ENCODE data around the gene GRK2. TPM values are rescaled to one million over a fixed set of nuclear protein-coding genes. Genes with fewer than 3 reads are reported as not detected.

GRK2 gene
- total RNA-seq, 1 experiment from 2014 or later = 56.3 TPM

- Mint-ChIP-seq H3K4me3 (no peak overlapping the region), H3K27me3 (ENCODE audit: low read depth) (peaks cover 6% of the 10 kb centered on the region), H3K36me3 (ENCODE audit: insufficient read depth in 1 of 3, low read depth in 3 of 3) (peaks cover 13 to 44% (median 27%) of the 10 kb centered on the region in 3 experiments), H3K27ac (no peak overlapping the region), H3K4me1 (peaks cover 11 to 16% of the 10 kb centered on the region in 2 experiments), H3K9me3 (peaks cover 10 to 11% of the 10 kb centered on the region in 2 experiments; a peak in 4 of 5 replicates)
- Histone ChIP-seq H4K91ac (ENCODE audit: insufficient read length, low read depth, low read length) (no peak overlapping the region), H2BK5ac (ENCODE audit: insufficient read length, low read length) (no peak overlapping the region), H3K4ac (ENCODE audit: low read depth, low read length) (no peak overlapping the region), H4K5ac (ENCODE audit: insufficient read length, low read depth, low read length) (no peak overlapping the region), H2BK15ac (ENCODE audit: low read depth, low read length) (no peak overlapping the region), H3T11ph (ENCODE audit: low read length) (no peak overlapping the region), H3K4me1 (ENCODE audit: insufficient read depth, low read length) (no peaks in the 10 kb centered on the region), H3K9ac (ENCODE audit: extremely low read depth, insufficient read length, low read length) (no peak overlapping the region), H3K4me2 (ENCODE audit: insufficient read depth, insufficient read length, low read length) (no peak overlapping the region), H2BK20ac (ENCODE audit: low read depth, low read length, poor library complexity, severe bottlenecking) (no peak overlapping the region), H3K27ac (ENCODE audit: insufficient read length, low read depth, low read length) (no peak overlapping the region), H3K79me2 (ENCODE audit: insufficient read depth, low read length) (no peaks in the 10 kb centered on the region), H3K23me2 (ENCODE audit: insufficient read length, low read depth, low read length, poor library complexity, severe bottlenecking) (peaks cover 16% of the 10 kb centered on the region), H3K79me1 (ENCODE audit: insufficient read depth, low read depth, low read length, poor library complexity, severe bottlenecking) (no peaks in the 10 kb centered on the region), H4K8ac (replicated peaks; ENCODE audit: insufficient read length, low read depth, low read length) (no peak overlapping the region), H3K56ac (ENCODE audit: insufficient read length, low read depth, low read length) (no peak overlapping the region), H2AK5ac (ENCODE audit: insufficient read length, low read length) (no peak overlapping the region), H2BK120ac (ENCODE audit: low read depth, low read length, poor library complexity, severe bottlenecking) (no peak overlapping the region), H2BK12ac (ENCODE audit: insufficient read length, low read depth, low read length) (no peak overlapping the region), H3K9me3 (ENCODE audit: control insufficient read depth, low read depth, low read length) (no peaks in the 10 kb centered on the region), H3K14ac (ENCODE audit: insufficient read depth, low read length) (no peak overlapping the region), H2AFZ (ENCODE audit: low read length) (no peak overlapping the region), H3K23ac (ENCODE audit: insufficient read length, low read depth, low read length) (no peak overlapping the region), H3K27me3 (ENCODE audit: insufficient read depth, low read length) (no peaks in the 10 kb centered on the region), H4K20me1 (ENCODE audit: control insufficient read depth, insufficient read depth, insufficient read length) (no peaks in the 10 kb centered on the region), H3K18ac (ENCODE audit: insufficient read length, low read depth, low read length) (no peak overlapping the region)
- WGBS (ENCODE audit: extremely low coverage, insufficient read length, low lambda C conversion rate) = no CpG with 5 or more reads among the region's 22 CpGs
- DNase-seq = no peak
- TF ChIP-seq CTCF (conservative IDR thresholded peaks at IDR 0.05) = no peak
Measured at GRCh38 chr11:67300756-67301312, 34.6 kb downstream of the GRK2 start.

Measured in H9 (cell line).